ENCODE data around the gene TRIB2.
A peak's percentile ranks its signal among the peaks of the same experiment; 100 is the strongest.
"Not testable (repeated sequence)": the region's sequence is repeated elsewhere in the genome, so short reads cannot be mapped to it uniquely, and the experiment has no call there.

Gene TRIB2

DNA sequence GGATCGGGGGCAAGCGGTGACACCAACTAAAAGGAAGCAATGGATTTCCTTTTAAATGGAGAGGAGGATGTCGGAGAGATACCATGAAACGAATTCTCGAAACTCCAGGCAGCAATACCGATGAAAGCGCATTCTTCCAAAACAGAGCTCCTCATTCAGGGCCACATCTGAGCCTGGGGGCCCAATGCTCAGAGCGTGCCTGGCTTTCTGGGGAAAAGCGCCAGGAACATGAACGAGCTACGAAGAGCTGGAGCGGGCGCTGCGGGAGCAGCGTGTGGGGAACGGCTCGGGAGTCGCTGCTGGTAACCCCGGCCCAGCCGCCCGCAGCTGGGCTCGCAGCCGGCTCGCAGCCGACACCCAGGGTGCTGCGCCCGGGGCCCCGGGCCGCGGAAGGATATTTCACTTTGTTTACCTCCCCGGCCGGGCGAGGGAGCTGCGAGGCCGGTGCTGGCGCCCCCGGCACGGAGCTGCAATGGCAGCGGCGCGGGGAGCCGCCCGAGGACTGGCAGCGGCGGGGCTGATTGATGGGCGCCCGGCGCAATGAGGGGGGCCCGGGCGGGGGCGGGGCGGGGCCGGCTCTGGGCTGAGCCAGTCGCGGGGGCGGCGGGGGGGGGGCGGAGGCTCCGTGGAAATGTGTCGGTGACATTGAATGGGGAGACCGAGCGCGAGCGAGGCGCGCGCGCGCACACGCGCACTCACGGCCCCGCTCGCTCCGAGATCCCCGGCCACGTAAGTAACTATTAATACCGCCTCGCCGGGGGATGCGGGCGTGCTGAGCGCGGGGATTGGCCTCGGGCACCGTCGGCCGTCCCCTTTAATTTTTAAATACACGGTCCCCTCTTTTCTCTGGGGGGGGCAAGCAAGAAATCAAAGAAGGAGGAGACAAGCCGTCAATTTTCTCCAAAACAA lies at the start of gene TRIB2:
TRIB2 (plus strand) TSS at position 655 of the 909 bp plus-strand sequence. CDS start 1,372 bp downstream, outside the sequence.
- DNase-seq (ENCODE audit: low spot score): peak; percentile 75

GRCh38 chr2:12669036-12669435 lies 47.7 kb upstream of the TRIB2 start:
- DNase-seq (ENCODE audit: low spot score): no peak

DNA sequence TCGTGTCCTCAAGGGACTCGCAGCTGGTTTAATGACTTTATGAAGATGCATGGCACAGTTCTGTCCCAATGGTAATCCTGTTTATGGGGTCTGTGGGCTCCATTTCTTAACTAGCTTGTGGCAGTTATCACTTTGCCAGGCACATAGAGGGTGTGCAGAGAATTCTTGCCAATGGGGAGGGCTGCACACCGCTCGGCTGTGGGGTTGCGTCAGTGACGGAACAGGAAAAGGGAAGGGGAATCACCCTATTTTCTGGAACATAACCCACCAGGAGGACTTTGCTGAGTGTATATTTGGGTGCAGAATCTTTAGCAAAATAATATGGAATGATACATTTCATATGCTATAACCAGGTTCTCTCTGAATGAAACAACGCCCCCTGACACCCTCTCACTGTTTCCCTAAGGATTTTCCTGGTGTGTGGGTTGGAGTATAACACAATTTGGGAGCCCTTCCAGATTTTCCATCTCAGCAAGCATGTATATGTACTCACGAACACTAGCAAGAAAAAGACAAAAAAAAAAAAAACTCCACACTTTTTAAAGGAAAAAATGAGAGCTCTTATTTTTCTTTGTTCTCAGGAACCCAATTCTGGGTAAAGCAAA lies 43.9 kb upstream of the TRIB2 start:
- DNase-seq (ENCODE audit: low spot score): no peak

DNA sequence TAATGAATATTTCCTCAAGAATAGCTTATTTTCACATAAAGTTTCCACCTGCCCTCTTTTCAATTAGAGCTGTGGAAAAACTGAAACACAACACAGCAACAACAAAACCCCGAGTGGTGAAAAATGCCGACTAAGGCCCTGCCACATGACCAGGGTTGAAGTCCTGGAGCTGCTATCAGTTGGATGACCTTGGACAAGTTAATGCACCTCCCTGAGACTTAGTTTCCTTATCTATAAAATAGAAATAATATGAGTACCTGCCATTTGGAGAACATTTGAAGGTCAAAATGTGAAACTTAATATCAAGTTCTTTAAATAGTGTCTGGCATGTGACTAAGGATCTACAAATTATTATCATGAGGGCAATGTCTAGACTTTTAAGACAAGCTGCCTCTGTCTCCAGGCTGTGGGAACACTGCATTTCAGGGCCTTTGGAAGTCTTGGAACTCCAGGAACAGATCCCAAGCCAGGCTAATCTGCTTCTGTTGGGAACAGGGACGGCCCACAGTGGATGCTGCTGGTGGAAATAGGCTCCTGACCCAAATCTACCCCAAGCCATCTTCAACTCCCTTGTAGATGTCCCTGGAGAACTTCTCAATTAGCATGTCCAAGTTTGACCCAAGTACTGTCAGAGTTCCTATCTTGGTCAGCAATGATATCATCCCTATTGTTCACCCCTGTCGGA lies 42.0 kb upstream of the TRIB2 start:
- no peak for DNase-seq (ENCODE audit: low spot score)

- no peak for DNase-seq (ENCODE audit: low spot score)
These were observed 41.4 kb upstream of the TRIB2 start for GRCh38 chr2:12675352-12675795.

DNA sequence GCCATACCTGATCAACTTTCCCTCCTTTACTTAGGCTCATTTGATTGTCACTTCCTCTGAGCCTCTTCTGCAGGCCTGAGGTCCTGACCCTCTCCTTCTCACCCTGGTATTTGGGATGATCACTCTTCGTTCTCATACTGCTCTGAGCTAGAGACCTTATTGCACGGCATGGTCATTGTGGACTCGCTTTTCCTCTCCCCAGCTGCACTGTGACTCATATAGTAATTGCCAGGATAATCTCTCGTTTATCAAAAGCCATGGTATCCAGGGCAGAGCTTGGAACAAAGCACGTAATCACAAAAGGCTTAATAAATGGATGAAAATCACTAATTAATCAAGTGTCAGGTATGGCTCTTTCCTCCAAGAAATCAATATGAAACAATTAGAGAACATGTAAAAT lies 40.9 kb upstream of the TRIB2 start:
- no peak for DNase-seq (ENCODE audit: low spot score)

GRCh38 chr2:12676771-12677170 lies 40.0 kb upstream of the TRIB2 start:
- no peak for DNase-seq (ENCODE audit: low spot score)

GRCh38 chr2:12678186-12678585 lies 38.5 kb upstream of the TRIB2 start:
- DNase-seq (ENCODE audit: low spot score): no peak

DNA sequence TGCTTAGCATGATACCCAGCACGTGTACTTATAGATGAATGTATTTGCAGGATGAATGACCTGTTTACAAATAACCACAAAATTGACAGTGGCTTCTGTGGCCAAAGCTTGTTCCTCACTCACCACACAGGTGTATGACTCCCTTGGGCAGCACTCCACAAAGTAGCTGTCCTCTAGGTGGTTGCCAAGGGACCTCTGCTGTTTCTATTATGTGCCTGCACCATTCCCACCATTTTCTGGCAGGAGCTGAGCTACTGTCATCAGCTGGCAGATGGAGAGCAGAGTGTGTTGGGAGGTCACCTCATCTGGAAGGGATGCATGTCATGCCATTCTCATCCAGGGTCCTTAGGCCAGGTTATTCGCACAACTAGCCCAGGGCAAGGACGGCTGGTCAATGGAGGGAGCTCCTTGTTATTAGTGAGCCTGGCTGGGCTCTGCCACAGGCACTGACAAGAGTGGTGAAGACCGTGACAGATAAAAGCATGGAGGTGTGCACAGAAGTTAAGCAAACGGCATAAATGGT lies 37.1 kb upstream of the TRIB2 start:
- DNase-seq (ENCODE audit: low spot score): no peak

DNA sequence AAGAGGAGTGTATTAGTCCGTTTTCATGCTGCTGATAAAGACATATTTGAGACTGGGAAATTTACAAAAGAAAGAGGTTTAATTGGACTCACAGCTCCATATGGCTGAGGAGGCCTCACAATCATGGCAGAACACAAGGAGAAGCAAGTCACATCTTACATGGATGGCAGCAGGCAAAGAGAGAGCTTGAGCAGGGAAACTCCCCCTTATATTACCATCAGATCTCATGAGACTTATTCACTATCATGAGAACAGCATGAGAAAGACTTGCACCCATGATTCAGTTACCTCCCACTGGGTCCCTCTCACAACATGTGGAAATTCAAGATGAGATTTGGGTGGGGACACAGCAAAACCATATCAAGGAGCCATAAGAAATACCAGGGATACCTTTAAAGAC lies 36.6 kb upstream of the TRIB2 start:
- not testable (repeated sequence) for DNase-seq (ENCODE audit: low spot score)

DNA sequence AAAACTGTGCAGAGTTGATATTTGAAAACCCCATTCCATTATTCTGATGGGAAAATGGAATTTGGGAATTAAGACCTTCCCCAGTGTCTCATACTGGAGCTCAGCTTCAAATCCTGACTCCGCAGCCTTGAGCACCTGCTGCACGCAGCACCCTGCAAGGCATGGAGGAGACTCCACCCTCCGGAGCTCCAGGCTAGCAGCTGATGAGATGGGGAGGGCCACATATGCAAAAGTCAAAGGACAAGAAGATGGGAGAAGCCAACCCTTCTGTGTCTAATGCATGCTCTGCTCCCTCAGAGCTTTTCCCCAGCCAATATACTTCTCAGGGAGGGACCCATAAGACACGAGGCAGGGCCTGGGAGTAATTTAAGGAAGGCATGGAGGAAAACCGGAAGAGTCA lies 34.7 kb upstream of the TRIB2 start:
- no peak for DNase-seq (ENCODE audit: low spot score)

DNA sequence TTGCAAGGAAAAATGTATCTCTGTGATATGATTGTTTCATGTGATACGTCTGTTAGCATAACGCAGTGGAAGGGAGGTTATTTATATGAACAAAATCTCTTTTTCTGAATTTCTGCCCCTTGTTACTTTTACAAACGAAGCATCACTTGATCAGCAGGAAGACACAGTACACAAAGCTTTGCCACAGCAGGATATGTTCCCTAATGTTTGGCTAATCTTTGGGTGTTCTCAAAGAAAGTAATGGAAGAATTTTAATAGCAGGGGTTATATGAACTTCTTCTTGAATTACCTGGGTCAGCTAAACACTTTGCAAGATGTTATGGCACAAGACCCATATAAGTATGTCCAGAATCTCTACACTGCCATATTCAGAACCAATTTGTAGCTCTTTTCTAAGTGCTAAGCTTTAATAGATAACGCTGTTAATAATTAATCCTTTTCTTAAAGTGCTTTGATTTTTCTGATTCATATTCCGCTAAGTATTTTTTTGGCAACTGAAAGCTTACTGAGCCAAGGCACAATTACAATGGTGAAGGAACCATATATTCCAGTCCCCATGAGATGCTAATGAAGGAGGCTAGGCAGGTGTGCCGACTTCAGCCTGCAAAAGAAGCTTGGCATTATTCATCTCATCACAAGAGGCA lies 33.2 kb upstream of the TRIB2 start:
- DNase-seq (ENCODE audit: low spot score): no peak

GRCh38 chr2:12684471-12684936 lies 32.2 kb upstream of the TRIB2 start:
- DNase-seq (ENCODE audit: low spot score): no peak

DNA sequence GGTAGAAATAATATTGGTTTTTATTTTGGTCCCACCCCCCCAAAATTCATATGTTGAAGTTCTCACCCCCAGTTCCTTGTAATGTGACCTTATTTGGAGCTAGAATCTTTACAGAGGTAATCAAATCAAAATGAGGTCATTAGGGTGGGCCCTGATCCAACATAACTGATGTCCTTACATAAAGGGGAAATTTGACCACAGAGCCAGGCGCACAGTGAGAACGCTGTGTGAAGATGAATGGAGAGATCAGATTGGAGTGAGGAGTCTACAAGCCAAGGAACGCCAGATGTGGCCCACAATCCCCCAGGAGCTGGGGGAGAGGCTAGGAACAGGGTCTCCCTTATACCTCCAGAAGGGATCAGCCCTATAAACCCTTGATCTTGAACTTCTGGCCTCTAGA lies 31.6 kb upstream of the TRIB2 start:
- DNase-seq (ENCODE audit: low spot score): no peak

GRCh38 chr2:12685956-12686355 lies 30.8 kb upstream of the TRIB2 start:
- DNase-seq (ENCODE audit: low spot score): no peak

- DNase-seq (ENCODE audit: low spot score): no peak
These were observed 29.9 kb upstream of the TRIB2 start for GRCh38 chr2:12686708-12687283.

GRCh38 chr2:12688091-12688490 lies 28.6 kb upstream of the TRIB2 start:
- DNase-seq (ENCODE audit: low spot score): no peak

GRCh38 chr2:12688893-12689292 lies 27.8 kb upstream of the TRIB2 start:
- no peak for DNase-seq (ENCODE audit: low spot score)

- no peak for DNase-seq (ENCODE audit: low spot score)
These were observed 23.2 kb upstream of the TRIB2 start for GRCh38 chr2:12693509-12693908.

GRCh38 chr2:12694990-12695774 lies 21.6 kb upstream of the TRIB2 start:
- DNase-seq (ENCODE audit: low spot score): no peak

DNA sequence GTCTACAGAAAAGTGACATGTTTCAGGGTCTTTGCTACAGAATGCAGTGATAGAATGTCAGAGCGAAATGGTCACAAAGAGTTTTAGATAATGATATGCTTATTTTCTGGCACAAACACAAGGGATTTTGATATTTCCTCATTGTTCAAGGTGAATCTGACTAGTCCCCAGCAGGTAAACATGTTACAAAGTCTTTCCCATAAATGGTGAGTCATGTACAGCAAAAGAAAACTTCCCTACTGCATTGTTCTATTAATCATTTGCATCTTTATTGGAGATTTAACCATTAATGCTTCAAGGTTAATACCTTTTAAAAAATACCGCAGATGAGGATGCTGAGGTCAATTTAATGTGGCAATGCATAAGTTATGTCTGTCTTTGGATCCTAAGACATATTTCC lies 19.1 kb upstream of the TRIB2 start:
- no peak for DNase-seq (ENCODE audit: low spot score)

Data from LoVo (cell line).